T47D (cell line): ENCODE data around the gene PRR23E.

Experiments
- DNase-seq, 2 experiments: peaks; one replicate each; pipeline versions ENCODE4 v3.0.0 to v3.0.0-alpha.2; 2011 to 2012; ENCODE audit warnings: low read depth in 1 of 2, low spot score in 1 of 2
- JUND ChIP-seq: IDR thresholded peaks from 2 replicates; pipeline ENCODE4 v1.6.1; 2012; ENCODE audit warnings: low read depth
- in situ Hi-C: cut with HindIII; loops from 2 replicates; pipeline ENCODE4 v1.10.0; 2016; ENCODE audit warnings: low sequenced_read_pairs, low pct_unique_long_range_greater_than_20kb

PRR23E gene

DNA sequence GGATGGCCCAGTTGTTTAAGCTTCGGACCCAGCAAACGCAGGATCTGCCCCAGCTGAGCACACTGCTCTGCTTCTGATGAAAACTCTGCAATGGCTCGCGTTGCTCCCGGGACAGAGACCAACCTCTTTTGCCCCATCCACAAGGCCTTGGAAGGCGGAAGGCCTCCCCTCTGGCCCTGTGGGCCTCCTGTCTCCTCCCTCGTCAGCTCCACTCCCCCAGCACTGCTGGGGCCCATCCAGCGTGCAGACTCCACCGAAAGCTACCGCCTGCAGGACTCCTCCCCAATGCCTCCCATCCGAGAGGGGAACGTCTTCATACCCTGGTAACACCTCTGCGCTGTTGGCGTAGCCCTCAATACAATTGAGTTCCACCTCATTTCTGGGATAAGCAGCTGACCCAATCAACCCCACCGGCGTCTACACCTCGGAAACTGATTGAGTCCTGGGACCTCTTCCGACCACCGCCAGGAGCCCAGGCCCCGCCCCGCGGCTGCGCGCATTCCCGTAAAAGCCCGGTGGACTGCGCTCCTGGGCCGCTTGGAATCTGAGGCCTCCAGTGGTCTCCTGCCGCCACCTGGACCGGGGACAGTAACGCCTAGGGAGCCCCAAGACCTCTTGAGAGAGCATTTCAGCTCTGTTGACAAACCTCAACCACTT lies at the start of gene PRR23E:
Gene PRR23E, plus strand, starts transcription at position 556 of the 657 bp plus-strand sequence. CDS start 3,555 bp downstream, outside the sequence.
- in situ Hi-C loops = no loop called here
- no peak for TF ChIP-seq JUND
- DNase-seq = no peak

DNA sequence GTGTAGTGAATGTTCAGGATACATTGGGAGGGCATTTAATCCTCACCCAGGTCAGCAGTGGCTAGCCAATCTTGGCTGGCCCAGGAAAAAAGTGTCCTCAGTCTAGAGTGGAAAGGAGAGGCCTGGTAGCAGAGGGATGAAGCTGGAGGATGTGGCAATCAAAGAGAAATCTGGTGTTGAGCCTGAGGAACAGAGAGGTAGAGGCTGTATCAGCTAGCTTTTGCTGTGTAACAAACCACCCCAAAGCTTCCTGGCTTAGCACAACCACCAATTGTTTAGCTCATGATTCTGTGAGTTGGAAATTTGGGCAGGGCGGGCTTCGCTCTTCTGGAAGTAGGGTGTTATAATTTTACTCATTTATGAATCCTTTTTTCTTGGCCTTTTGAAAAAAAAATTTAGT lies 49.8 kb upstream of the PRR23E start:
- in situ Hi-C loops = no loop called here
- DNase-seq = no peak
- no peak for TF ChIP-seq JUND

- DNase-seq = no peak
- in situ Hi-C loops = no loop called here
- no peak for TF ChIP-seq JUND
Measured at GRCh38 chr3:127144631-127145030, 48.3 kb upstream of the PRR23E start.

DNA sequence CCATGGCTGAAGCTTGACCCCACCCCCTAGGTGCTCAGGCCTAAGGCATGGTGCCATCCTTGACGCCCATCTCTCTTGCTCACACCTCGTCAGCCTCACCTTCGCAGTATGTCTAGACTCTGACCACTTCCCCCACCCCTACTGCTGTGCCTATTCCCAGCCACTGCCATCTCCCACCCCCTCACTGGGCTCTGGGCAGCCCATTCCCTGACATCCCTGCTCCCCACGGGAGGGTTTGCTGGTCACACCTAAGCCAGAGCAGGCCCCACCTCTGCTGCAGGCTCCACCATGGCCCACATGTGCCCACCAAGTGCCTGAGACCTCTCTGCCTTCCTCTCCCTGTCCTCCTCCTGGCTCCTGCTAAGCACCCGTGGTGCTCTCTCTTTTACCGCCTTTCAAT lies 47.7 kb upstream of the PRR23E start:
- DNase-seq = no peak
- TF ChIP-seq JUND = no peak
- in situ Hi-C loops = no loop called here

DNA sequence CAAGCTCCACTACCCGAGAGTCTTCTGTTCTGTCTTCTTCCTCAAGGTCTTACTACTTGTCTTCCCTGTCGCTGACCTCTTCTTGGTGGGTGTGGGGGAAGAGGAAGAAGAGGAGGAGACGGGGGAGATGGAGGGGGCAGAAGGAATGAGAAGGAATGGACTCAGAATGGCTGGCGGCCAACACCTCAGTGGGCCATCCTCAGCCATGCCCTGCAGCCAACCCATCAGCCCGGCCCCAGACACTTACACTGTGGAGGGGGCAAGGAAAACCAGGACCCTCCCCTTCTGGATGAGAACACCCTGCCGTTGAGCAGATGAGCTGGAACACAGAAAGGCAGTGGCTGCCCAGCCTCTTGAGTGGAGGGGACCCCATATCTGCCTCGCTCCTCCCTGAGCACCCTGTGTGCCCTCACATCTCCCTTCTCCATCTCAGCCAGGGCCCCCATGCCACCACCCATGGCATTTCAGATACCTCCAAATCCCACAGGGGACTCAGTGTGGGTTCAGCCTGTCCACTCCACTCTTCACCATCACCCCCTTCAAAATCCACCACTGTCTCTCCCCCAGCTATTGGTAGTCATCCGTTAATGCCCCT lies 45.5 kb upstream of the PRR23E start:
- in situ Hi-C loops = no loop called here
- no peak for DNase-seq
- TF ChIP-seq JUND = no peak

DNA sequence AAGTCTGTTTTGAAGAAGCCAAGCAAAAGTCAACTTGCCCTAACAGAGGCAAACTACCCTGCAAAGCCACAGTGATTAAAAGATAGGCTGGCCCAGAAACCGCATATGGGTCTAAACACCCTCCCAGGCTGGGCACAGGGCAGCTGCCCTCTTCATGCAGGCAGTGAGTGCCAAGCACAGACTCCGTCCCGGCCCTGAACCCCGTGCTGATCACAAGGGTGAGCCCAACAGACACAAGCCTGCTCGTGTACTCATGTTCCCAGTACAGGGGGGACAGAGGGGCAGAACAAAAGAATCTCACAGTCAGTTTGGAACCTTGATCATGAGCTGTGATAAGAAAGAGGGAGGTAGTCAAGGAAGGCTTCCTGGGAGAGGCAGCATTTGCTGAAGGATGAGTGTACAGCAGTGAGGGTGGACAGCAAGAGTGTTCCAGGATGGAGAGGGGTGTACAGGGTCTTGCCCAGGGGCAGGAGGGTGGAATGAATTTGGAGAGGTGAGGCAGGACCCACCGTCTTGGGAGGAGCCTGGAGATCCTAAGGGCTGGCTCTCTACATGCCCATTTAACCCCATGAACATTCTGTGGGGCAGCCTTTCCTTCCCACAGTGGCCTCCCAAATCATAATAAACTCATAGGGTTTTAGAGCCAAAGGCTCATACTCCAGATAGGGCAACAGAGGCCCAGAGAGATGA lies 43.2 kb upstream of the PRR23E start:
- no peak for DNase-seq
- TF ChIP-seq JUND = no peak
- in situ Hi-C loops = no loop called here

DNA sequence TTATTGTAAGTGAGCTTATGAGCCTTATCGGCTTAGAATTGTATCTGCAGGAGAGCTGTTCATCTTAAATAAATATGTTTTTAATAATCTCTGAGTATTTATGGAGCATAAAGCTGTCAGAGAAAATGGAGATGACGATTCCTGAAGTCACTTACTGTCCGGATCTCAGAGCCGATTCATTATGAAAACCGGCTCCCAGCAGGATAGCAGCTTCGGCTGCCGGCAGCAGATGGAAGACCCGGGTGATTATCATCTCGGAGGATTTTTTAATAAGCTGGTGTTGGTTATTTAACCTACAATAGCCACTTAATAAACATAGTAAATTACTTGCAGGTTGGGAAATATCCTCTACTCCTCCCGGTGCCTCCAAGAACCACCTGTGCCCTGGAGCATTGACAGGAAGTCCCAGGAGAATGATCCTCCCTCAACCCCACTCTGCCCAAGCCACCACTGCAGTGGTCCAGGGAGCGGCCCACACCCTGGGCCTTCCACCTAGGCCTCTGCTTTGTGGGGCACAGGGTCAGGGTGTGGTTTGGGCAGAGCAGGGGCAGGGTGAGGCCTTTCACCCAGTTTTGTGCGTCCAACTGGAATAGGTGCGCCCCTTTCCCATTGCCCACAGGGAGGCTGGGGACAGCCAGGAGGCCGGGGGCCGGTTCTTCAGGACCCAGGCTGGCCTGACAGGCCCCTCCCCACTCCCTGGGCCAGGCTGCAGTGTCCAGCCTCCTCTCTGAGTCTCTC lies 42.2 kb upstream of the PRR23E start:
- in situ Hi-C loops = no loop called here
- no peak for DNase-seq
- TF ChIP-seq JUND = no peak

GRCh38 chr3:127151251-127151564 lies 41.7 kb upstream of the PRR23E start:
- DNase-seq = no peak
- no peak for TF ChIP-seq JUND
- in situ Hi-C loops = no loop called here

DNA sequence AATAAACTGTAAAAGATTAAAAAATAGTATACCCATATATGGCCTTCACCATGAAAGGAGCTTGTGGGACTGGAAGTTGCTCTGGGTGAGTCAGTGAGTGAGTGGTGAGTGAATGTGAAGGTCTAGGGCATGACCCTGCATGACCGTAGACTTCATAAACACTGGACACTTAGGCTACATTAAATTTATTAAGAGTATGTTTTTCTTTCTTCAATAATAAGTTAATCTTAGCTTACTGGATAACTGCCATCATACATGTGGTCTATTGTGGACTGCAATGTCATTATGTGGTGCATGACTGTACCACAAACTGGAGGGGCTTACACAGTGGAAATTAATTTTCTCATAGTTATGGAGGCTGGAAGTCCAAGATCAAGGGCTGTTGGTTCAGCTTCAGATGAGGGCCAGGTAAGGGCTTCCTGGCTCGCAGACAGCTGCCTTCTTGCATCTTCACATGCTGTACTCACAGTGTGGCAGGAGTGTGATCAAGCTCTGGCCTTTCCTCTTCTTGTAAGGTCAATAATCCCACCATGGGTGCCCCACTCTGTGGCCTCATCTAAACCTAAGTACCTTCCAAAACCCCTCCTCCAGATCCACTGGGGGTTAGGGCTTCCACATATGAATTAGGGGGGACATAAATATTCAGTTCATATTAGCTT lies 40.8 kb upstream of the PRR23E start:
- TF ChIP-seq JUND = no peak
- in situ Hi-C loops = no loop called here
- DNase-seq = no peak

- in situ Hi-C loops = no loop called here
Measured at GRCh38 chr3:127152684-127153505, 40.0 kb upstream of the PRR23E start.

DNA sequence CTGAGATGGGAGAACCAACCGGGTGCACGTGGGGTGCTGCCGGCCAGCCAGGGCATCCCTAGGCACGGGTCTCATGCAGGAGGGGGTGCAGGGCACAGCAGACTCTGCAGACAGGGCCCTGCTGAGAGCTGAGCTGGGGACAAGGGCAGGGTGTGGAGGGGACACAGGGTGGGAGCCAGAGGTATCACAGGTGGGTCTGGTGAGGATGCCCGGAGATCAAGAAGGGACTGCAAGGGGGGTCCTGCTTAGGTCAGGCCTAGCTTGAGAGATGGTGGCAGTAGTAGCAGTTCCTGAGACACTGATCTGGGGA lies 39.5 kb upstream of the PRR23E start:
- TF ChIP-seq JUND = no peak
- in situ Hi-C loops = no loop called here
- DNase-seq = no peak

More at GRCh38 chr3:127152684-127153505, 40.0 kb upstream of the PRR23E start:
- no peak for DNase-seq
- TF ChIP-seq JUND = no peak

DNA sequence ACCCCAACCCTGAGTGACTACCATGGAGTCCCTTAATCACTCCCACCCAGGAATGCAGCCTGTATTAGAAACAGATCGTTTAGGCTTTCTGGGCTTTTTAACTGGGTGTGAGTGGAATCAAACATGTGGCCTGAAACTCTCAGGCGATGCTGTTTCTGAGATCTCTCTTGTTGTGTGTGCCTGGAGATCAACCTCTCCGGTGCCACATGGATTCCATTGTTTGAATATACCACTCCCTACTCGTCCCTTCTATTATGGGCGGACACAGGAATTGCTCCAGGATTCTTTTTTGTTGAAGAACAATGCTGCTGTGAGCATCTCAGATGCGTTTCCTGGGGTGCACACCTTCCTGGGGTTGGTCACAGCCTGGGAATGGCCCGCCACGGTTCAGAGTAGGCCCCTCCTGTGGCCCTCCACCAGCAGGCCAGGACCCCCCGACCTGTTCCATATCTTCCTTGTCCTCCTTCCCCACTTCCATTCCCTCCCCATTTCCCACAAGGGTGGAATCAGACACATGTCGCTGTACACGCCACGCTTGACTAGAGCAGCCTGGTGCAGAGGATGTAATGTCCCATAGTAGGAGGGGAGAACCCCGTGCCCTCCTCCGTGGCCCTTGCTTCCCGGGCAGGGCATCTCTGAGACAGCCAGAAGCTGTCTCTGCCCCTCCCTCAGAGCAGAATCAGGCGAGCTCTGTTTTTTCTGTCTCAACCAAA lies 36.4 kb upstream of the PRR23E start:
- in situ Hi-C loops = no loop called here
- DNase-seq = no peak
- no peak for TF ChIP-seq JUND
